Heart right ventricle (tissue), 16 donors: Measurements from ENCODE around the gene NAT8L. TPM values are rescaled to one million over a fixed set of nuclear protein-coding genes. Genes with fewer than 3 reads are reported as not detected.

Experiments
- ATAC-seq, 8 donors: fragments of 200-7000 bp; cut with Tn5 transposase; one replicate each; pipeline ENCODE4 v1.9.1; 2020; ENCODE audit warnings: mild to moderate bottlenecking in 8 of 8, moderate library complexity in 8 of 8, moderate number of reproducible peaks in 1 of 8
- DNase-seq, 2 donors: peaks; one replicate each; pipeline ENCODE4 v3.0.0-alpha.2; 2020
- H3K27ac ChIP-seq, 10 donors: fragments of 200-600 bp; sonication (generic) in 2 of 10; one replicate each; pipeline versions ENCODE4 v1.5.0 to v1.8.0; 2020 to 2022; ENCODE audit warnings: mild to moderate bottlenecking in 3 of 10
- H3K27me3 ChIP-seq, 7 donors: fragments of 200-600 bp; one replicate each; pipeline ENCODE4 v1.8.0; 2021 to 2022; ENCODE audit warnings: mild to moderate bottlenecking in 2 of 7
- H3K36me3 ChIP-seq, 9 donors: fragments of 200-600 bp; sonication (generic) in 1 of 9; one replicate each; pipeline versions ENCODE4 v1.5.0 to v1.8.0; 2020 to 2022; ENCODE audit warnings: mild to moderate bottlenecking in 2 of 9
- H3K4me1 ChIP-seq, 9 donors: fragments of 200-600 bp; sonication (generic) in 1 of 9; one replicate each; pipeline versions ENCODE4 v1.5.0 to v1.8.0; 2020 to 2022; ENCODE audit warnings: mild to moderate bottlenecking in 4 of 9
- H3K4me3 ChIP-seq, 10 donors: fragments of 200-600 bp; sonication (generic) in 2 of 10; one replicate each; pipeline versions ENCODE4 v1.5.0 to v1.8.0; 2020 to 2022; ENCODE audit warnings: mild to moderate bottlenecking in 7 of 10, moderate library complexity in 2 of 10
- H3K9me3 ChIP-seq, 11 donors: fragments of 200-600 bp in 10 of 11; sonication (generic) in 2 of 11; one replicate each; pipeline versions ENCODE4 v1.5.0 to v1.8.0; 2013 to 2022; ENCODE audit warnings: mild to moderate bottlenecking in 2 of 11, control low read depth in 1 of 11, moderate library complexity in 1 of 11
- WGBS, 2 donors: extraction: QIAGEN DNeasy Blood & Tissue Kit; methylation state at CpG; one replicate each; pipeline ENCODE4 v1.1.7; 2013; ENCODE audit warnings: inconsistent platforms in 1 of 2; 5-methylcytosine and 5-hydroxymethylcytosine counted together
- intact Hi-C, 10 donors: fragments of 100-400 bp; cut with DNase I; formaldehyde crosslinking; loops; one replicate each; pipeline versions ENCODE4 v1.11.1 to v1.14.2; 2022
- polyA plus RNA-seq, 2 donors: library from polyadenylated mRNA; stranded (reverse); fragments of 200-250 nt; gene quantifications; one replicate each; pipeline ENCODE4 v1.2.3, GENCODE V29; 2013
- total RNA-seq, 10 donors: library from RNA; stranded (reverse); fragmentation: NEBNext Ultra II Directional in 3 of 10; extraction: Animal tissue kit (Norgen Biotek cat#: 25700) in 3 of 10; gene quantifications; one replicate each; pipeline versions ENCODE4 v1.2.1 to v1.2.4, GENCODE V29; 2021 to 2023
- TF ChIP-seq, protein P1 (sequence below), 9 donors: fragments of 200-600 bp; sonication (generic) in 2 of 9; IDR thresholded peaks; one replicate each; pipeline versions ENCODE4 v1.5.0 to v1.8.0; 2021 to 2022; ENCODE audit warnings: antibody characterized with exemption in 9 of 9, mild to moderate bottlenecking in 5 of 9, moderate library complexity in 1 of 9
- donor health status: Arrhythmogenic right ventricular cardiomyopathy.
- donor health status: ischemic (EF 13 %, LVEDD 7.1; RV severe dilation, severe dysfunction).
- donor health status: healthy with polysubstance abuse.
- donor health status: DM: no; HTN: yes; CAD: no.
- donor health status: DM: no; HTN: no; CAD: no.
- donor health status: ischemic (EF 25% LVEDD 6.9; RV normal size, moderate dysfunction).
- donor health status: ischemic (EF 25% LVEDD 5.7; RV mildly dilated, moderate dysfunction).
- donor health status: healthy.
- donor health status: DM: yes; HTN: yes; CAD: no.
- donor health status: Ischemic cardiomyopathy.
- donor health status: ischemic (EF 35%, LVEDD 5.7; RV mildly dilated, moderate dysfunction).
- donor health status: nonischemic (EF 11% LVEDD 7.7; RV severe dilation, severe dysfunction).
- donor health status: DM: yes; HTN: yes; CAD: no.
- donor health status: PGD.
- donor health status: ischemic (EF 29% LVEDD 5.4; RV normal size, mild dysfunction).
- donor health status: nonischemic (EF 23%, LVEDD 6.1; RV moderate dilation, normal function).

Gene NAT8L
- total and polyA plus RNA-seq, 12 donors: 0.12 to 1.4 (median 0.37) TPM

GRCh38 chr4:2049811-2050210 lies 9.3 kb upstream of the NAT8L start:
- Histone ChIP-seq H3K9me3 (peaks cover 0 to 2% (median 0%) of the 10 kb centered on the region in 11 donors), H3K27ac (no peak overlapping the region), H3K36me3 (no peaks in the 10 kb centered on the region), H3K4me1 (no peaks in the 10 kb centered on the region), H3K27me3 (peaks cover 0 to 79% (median 65%) of the 10 kb centered on the region in 7 donors), H3K4me3 (no peak overlapping the region)
- TF ChIP-seq, protein P1, sequence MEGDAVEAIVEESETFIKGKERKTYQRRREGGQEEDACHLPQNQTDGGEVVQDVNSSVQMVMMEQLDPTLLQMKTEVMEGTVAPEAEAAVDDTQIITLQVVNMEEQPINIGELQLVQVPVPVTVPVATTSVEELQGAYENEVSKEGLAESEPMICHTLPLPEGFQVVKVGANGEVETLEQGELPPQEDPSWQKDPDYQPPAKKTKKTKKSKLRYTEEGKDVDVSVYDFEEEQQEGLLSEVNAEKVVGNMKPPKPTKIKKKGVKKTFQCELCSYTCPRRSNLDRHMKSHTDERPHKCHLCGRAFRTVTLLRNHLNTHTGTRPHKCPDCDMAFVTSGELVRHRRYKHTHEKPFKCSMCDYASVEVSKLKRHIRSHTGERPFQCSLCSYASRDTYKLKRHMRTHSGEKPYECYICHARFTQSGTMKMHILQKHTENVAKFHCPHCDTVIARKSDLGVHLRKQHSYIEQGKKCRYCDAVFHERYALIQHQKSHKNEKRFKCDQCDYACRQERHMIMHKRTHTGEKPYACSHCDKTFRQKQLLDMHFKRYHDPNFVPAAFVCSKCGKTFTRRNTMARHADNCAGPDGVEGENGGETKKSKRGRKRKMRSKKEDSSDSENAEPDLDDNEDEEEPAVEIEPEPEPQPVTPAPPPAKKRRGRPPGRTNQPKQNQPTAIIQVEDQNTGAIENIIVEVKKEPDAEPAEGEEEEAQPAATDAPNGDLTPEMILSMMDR (IDR thresholded peaks at IDR 0.05): no peak
- DNase-seq (no peak), ATAC-seq (no peak)
- intact Hi-C loops: no loop called here
- WGBS, 2 donors: 81 to 88% methylated on average over 7 of the region's 7 CpGs

- TF ChIP-seq, protein P1 (IDR thresholded peaks at IDR 0.05): no peak
- 71 to 77% methylated on average over 10 of the region's 10 CpGs for WGBS, 2 donors
- ATAC-seq: no peak
Measured at GRCh38 chr4:2051086-2051485, 8.0 kb upstream of the NAT8L start.

DNA sequence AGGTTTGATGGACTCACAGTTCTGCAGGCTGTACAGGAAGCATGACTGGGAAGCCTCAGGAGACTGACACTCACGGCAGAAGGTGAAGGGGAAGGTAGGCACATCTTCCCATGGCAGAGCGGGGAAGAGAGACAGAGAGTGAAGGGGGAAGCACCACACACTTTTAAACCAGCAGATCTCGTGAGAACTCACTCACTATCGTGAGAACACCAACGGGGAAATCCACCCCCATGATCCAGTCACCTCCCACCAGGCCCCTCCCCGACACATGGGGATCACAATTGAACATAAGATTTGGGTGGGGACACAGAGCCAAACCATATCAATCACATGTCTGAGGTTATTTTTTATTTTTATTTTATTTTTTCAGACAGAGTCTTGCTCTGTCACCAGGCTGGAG lies 4.9 kb upstream of the NAT8L start:
- Histone ChIP-seq H3K27me3 (peaks cover 7 to 85% (median 78%) of the 10 kb centered on the region in 7 donors), H3K36me3 (no peaks in the 10 kb centered on the region), H3K4me3 (no peak overlapping the region), H3K9me3 (no peaks in the 10 kb centered on the region), H3K4me1 (peaks cover 0 to 5% (median 0%) of the 10 kb centered on the region in 9 donors), H3K27ac (no peak overlapping the region)
- DNase-seq (no peak), ATAC-seq (no peak)
- intact Hi-C loops: no loop called here
- TF ChIP-seq, protein P1 (IDR thresholded peaks at IDR 0.05): no peak
- whole genome bisulfite sequencing, 2 donors: 69 to 70% methylated on average over 6 of the region's 6 CpGs

More at GRCh38 chr4:2051086-2051485, 8.0 kb upstream of the NAT8L start:
- Histone ChIP-seq H3K4me1 (no peaks in the 10 kb centered on the region), H3K27me3 (peaks cover 0 to 88% (median 74%) of the 10 kb centered on the region in 7 donors), H3K36me3 (no peaks in the 10 kb centered on the region), H3K9me3 (no peaks in the 10 kb centered on the region), H3K4me3 (no peak overlapping the region), H3K27ac (no peak overlapping the region)
- intact Hi-C loops: no loop called here
- DNase-seq: no peak

DNA sequence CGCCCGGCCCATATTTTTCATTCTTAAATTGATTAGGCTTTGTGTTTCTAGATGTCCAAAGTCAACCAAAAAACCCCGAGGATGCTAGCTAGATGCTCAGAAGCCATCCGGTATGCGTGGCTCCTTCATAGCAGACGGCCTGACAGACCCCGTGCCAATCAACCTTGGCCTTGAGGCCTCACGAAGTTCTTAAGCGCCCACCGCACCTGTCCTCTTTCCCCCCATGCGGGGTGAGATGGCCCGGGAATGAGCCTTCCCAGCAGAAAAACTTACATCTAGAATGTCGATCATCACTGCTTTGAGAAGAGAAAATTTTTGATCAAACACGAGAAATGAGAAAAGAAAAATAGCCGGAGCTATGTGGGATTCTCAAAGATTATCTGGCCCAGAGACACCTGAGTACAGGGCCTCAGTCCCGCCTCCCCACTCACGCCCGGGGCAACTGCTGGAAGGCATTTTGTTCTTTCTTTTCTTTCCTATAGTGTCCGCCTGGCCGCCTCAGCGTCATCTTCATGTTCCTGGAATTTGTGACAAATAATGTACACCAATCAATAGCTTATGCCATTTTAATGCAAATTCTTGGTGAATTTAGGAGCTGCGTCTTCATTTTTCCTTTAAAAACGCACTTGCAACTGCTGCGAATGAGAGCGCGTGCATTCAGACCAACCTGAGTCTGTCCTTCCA lies 1.6 kb upstream of the NAT8L start:
- H3K27me3 ChIP-seq: peaks cover 14 to 93% (median 84%) of the 10 kb centered on the region in 7 donors
- DNase-seq (no peak), ATAC-seq (no peak)
- H3K9me3 ChIP-seq: no peaks in the 10 kb centered on the region
- no peaks in the 10 kb centered on the region for H3K36me3 ChIP-seq
- H3K27ac ChIP-seq: no peak overlapping the region
- peaks cover 0 to 10% (median 5%) of the 10 kb centered on the region in 9 donors for H3K4me1 ChIP-seq
- TF ChIP-seq, protein P1 (IDR thresholded peaks at IDR 0.05): no peak
- H3K4me3 ChIP-seq: no peak overlapping the region
- intact Hi-C loops: no loop called here
- 77 to 79% methylated on average over 26 of the region's 26 CpGs for WGBS, 2 donors
